Caki2 (cell line): ENCODE data around the gene DTX2. TPM values are rescaled to one million over a fixed set of nuclear protein-coding genes. Genes with fewer than 3 reads are reported as not detected.
"Not testable (repeated sequence)": the region's sequence is repeated elsewhere in the genome, so short reads cannot be mapped to it uniquely, and the experiment has no call there.

Source experiments
- DNase-seq: peaks from one replicate; pipeline ENCODE4 v3.0.0-alpha.2; 2015; ENCODE audit warnings: low read depth
- in situ Hi-C: cut with HindIII; loops from 2 replicates; pipeline ENCODE4 v1.10.0; 2016; ENCODE audit warnings: low sequenced_read_pairs, low pct_unique_long_range_greater_than_20kb, mixed read lengths
- total RNA-seq: library from RNA; depleted of rRNA; stranded (reverse); fragments of >200 nt; shearing (Covaris generic); gene quantifications from 2 replicates; pipeline ENCODE4 v1.2.3, GENCODE V29; 2014; ENCODE audit warnings: low replicate concordance

Gene DTX2
- total RNA-seq, 1 experiment from 2014 or later = 7.9 TPM

DNA sequence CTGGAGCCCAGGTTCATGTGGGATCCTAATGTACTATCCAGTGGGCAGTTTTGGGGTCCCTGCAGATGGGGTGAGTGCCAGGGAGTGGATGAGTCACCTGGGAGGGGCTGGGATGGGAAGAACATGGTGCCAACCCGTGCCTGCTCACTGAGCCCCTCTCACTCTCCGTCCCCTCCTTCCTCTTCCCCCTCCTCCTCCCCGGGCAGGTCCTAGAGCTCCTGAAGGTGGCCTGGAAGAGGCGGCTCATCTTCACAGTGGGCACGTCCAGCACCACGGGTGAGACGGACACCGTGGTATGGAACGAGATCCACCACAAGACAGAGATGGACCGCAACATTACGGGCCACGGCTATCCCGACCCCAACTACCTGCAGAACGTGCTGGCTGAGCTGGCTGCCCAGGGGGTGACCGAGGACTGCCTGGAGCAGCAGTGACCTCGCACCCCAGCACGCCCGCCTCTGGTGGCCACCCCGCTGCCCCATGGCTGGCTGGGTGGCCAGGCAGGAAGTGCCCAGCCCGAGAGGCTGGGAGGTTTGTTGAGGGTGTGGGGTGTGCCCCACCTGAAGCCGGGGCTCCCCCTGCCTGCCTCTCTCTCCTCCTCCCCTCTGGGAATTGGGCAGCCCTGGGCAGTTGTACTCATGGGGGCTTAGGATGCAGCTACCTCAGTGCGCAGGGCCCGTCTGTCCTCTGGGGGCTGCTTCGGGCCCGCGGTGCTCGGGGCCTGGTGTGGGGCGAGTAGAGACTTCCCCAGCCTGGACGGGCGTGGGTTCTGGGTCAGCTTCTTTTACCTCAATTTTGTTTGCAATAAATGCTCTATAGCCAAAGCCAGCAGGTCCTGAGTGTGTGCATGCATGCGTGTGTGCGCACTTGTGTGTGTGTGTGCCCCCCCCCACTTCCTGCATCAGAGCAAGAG, 43.9 kb downstream of the DTX2 start:
- DNase-seq = no peak
- in situ Hi-C loops = no loop called here

DNA sequence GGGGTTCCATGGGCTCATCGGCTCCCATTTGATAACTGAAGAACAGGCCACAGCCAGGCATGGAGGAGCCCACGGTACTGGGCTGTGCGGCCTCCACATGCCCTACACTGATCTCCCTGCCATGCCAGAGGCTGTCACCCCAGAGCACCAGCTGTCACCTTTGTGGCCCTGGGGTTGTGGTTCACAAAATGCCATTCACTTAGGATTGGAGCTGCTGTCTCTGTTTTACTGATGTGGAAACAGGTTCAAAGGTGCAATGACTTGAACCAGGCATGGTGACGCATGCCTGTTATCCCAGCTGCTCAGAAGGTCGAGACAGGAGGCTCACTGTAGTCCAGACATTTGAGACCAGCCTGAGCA, 44.6 kb downstream of the DTX2 start:
- no peak for DNase-seq
- in situ Hi-C loops = no loop called here

DNA sequence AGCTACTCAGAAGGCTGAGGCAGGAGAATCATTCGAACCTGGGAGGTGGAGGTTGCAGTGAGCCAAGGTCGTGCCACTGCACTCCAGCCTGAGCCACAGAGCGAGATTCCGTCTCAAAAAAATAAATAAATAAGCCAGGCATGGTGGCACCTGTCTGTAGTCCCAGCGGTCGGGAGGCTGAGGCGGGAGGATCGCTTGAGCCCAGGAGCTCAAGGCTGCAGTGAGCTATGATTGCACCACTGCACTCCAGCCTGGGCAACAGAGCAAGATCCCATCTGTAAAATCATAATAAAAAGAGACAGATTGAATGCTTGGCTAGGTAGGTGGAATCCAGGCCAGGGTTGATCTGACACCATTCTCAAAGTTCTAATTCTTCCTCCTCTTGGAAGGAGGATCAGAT, 45.1 kb downstream of the DTX2 start:
- DNase-seq, in situ Hi-C loops: not testable (repeated sequence)

DNA sequence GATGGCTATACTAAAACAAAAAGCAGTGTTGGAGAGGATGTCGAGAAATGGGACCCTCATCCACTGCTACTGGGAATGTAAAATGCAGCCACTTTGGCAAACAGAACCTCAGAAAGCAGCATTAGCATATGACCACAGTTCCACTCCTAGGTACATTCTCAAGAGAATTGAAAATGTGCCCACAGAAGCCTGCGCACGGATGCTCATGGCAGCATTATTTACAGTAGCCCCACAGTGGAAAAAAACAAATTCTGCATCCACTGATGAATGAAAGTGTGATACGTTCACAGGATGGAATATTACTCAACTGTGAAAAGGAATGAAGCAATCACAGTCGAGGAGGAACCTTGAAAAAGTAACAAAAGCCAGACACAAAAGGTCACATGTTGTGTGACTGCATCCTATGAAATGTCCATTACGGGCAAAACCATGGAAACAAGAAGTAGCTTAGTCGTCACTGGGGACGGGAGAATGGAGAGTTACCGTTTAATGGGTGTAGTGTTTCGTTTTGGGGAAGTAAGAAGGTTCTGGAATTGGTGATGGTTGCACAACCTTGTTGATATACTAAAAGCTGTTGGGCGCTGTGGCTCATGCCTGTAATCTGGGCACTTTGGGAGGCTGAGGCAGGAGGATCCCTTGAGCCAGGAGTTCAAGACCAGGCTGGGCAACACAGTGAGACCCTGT, 46.4 kb downstream of the DTX2 start:
- DNase-seq = no peak
- in situ Hi-C loops = no loop called here

DNA sequence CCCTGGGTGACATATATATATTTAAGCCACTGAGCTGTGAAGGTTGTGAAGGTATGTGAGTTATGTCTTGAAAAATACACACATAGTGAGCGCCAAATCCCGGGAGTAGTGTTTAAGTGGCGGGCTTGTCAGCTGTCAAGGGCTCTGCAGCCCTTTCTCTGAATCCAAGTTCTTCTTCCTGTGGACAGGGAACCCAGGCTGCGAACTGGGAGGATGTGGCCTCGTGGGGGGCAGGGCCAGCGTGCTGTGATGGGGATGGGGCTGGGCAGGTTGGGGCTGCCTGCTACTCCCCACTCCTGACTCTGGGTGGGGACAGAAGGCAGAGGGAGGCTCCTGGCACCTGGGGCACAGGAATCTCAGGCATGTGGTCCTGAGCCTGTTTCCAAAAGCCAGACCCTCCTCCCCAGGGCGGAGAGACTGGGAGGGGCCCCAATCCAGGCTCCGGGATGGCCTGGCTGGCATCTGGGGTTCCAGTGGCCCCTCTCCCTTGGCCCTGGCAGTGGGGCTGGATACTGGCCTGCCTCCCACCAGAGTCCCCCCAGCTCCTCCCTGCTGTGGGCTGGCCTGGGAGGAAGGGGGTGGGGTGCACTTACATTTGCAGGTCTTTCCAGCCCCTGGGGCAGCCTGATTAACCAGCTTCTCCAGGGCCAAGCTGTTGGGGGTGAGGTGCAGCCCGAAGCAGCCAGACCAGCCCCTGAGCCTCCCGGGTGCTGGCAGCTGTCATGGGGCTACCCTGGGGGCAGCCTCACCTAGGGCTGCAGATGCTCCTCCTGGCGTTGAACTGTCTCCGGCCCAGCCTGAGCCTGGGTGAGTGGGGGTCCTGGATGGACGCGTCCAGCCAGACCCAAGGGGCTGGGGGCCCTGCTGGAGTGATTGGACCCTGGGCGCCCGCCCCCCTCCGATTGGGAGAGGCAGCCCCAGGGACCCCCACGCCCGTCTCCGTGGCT, 48.7 kb downstream of the DTX2 start, which contains the start of gene UPK3B:
Gene UPK3B (plus strand): TSS at position 622 of the 947 bp plus-strand sequence. CDS start 101 bp downstream, at position 723.
- in situ Hi-C loops = no loop called here
- DNase-seq = peak; percentile 49

DNA sequence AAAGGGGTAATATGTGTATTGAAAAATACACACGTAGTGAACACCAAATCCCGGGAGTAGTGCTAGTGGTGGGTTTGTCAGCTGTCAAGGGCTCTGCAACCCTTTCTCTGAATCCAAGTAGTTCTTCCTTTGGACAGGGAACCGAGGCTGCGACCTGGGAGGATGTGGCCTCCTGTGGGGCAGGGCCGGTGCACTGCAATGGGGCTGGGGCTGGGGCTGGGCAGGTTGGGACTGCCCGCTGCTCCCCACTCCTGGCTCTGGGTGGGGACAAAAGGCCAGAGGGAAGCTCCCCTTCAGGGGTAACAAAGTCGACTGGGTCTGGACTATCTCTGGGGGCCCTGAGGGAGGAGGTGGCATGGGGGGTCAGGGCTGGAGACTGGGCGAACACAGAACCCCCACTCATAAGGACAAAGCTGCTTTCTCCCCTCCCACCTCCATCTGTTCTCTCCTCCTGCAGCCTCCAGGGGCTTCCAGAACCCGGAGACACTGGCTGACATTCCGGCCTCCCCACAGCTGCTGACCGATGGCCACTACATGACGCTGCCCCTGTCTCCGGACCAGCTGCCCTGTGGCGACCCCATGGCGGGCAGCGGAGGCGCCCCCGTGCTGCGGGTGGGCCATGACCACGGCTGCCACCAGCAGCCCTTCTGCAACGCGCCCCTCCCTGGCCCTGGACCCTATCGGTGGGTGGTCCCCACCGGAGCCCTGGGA, 49.8 kb downstream of the DTX2 start:
- in situ Hi-C loops, DNase-seq: not testable (repeated sequence)

DNA sequence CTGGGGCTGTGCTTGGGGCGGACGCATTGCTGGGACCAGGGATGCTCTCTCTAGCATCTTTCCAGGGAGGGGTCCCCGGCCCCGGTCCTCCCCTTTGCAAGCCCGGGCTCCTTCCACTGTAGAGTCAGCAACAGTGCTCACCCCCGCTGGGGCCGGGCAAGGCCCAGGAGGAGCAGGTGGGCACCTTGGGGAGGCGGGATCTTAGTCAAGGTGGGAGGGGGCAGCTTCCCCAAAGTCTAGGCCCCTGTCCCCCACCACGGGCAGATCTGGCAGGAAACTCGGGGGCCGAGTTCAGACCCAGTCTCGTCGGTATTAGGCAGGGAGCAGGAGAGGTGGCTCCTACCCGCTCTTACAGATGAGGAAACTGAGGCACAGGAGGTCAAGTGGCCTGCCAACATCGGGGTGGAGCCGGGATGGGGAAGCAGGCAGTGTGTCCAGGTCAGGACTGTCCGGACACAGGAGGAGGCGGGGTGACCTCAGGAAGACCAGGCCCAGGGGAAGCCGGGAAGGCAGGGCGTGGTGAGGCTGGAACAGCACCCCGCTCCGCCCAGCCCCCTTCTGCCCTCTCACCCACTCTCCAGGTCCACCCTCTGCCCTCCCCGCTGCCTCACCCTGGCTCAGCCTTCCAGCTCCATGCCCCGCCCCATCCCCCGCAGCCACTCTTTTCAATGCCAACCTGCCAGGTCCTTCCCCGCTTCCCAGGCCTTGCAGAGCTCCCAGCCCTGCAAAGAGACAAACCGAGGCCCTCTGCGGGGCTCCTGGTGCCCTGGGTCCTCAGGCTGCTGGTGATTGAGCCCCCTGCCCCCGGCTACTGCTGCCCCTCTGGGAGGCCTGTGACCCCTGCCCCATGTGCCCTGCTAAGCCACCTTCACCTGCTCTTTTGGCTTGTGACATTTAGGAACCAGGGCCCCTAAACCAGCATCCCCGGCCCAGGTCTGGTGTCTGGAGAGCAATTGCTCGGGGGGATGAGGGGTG, 50.7 kb downstream of the DTX2 start:
- DNase-seq, in situ Hi-C loops: not testable (repeated sequence)

DNA sequence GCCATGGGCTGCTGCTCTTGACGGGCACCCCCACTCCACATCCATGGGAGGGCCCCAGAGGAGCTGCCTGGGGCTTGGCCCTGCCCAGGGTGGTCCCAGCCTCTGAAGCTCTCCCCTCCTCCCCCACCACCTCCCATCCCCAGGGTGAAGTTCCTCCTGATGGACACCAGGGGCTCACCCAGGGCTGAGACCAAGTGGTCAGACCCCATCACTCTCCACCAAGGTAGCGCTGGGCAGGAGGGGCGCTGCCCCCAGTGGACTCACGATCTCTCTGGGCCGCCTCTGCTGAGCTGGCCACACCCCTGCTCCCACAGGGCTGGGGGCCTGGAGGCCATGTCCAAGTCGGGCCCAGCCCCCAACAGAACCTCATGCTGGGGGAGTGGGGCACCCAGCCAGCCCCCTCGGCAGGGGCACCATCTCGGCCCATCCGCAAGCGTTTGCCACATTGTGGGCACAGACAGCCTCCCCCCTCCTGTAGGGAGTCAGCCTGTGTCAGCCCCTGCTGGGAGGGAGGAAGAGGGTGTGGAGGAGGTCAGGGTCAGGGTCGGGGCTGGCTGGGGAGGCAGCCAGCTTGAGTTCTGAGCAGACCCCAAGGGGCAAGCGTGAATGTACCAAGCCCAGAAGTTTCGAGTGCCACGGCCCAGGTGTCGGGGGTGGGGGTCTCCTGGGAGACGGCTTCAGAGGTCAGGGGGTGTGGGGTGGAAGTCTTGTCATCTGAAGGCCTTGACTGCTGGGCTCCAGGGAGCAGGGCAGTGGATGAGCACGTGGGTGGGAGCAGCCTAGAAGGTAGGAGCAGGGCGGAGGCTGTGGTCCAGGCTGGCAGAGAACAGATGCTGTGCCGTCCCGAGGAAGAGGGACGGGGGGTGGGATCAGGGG, 51.7 kb downstream of the DTX2 start:
- no peak for DNase-seq

DNA sequence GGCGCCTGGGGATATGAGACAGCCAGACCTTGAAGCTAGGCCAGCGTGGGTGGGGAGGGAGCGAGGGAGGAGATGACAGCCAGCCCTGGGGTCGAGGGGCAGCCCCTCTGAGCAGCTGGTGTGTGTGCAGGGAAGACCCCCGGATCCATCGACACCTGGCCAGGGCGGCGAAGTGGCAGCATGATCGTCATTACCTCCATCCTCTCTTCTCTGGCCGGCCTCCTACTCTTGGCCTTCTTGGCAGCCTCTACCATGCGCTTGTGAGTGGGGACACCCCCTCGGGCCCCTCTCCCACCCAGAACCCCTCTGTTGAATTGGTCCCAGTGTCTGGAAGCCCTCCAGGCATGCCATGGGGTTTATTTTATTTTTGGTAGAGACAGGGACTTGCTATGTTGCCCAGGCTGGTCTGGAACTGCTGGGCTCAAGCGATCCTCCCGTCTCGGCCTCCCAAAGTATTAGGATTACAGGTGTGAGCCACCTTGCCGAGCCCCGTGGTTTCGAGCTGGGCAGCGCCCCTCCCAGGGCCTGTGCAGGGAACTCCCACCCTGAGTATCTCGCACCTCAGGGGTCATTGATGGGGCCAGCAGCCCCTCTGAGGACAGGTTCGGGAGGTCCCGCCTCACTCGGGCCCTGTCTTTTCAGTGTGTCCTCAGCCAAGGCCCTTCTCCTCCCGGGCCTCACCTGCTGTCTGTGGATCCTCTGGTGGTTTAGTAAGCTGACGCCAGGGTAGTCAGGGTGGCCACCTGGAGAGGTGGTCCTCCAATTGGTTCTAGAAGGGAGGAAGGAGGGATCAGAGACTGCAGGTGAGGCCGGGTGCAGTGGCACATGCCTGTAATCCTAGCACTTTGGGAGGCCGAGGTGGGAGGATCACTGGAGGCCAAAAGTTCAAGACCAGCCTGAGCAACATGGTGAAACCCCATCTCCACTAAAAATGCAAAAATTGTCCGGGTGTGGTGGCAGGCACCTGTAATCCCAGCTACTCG, 52.6 kb downstream of the DTX2 start:
- in situ Hi-C loops = no loop called here
- no peak for DNase-seq

More for the DNA sequence above, 51.7 kb downstream of the DTX2 start:
- in situ Hi-C loops = no loop called here

DNA sequence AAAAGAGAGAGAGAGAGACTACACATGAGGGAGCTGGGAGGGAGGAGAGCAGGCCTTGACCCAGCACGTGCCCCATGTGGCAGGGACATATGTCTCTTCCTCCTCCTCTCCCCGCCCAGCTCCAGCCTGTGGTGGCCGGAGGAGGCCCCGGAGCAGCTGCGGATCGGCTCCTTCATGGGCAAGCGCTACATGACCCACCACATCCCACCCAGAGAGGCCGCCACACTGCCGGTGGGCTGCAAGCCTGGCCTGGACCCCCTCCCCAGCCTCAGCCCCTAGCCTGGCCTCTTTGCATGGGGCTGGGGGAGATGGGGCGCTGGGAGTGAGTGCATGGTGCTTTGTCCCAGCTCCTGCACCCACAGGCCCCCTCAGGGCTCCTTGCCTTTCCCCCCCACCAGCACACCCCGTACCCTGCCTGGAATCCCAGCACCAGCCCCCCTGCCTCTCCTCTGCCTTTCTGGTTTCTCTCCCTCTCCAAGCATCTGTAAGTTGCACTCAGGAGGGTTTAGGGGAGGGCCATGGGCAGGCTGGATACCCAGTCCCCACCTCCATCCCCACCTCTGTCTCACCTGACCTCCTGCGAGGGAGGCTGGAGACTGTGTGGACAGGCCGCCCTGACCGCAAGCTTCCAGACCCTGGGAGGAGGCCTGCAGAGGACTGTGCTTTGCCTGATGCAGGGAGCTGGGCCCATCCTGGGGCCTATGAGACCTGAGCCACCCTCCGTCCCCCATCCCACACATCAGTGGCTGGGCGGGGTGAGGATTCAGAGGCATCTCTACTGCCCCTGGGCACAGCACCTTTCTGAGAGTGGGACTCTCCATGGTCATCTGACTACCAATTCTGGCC, 53.6 kb downstream of the DTX2 start:
- DNase-seq = no peak
- in situ Hi-C loops = no loop called here

DNA sequence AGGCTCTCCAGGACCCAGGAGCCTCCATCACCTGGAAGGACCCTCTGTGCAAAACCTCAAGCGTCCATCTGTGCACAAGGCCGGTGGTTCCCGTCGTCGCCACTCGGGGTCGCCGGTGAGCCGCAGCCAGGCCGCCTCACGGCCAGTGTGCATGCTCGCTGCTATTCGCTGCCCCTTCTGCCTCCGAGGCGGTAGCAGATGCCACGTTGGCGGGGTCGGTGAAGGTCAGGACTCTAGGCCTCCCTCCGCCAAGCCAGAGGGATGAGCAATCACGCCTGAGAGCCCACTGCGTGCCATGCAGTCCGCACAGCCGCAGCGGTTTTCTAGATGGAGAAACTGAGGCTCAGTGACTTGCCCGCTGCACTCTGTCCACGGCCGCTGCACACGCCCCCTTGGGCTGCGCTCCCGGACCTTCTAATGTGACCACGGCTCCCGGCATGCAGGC, 54.5 kb downstream of the DTX2 start:
- in situ Hi-C loops = no loop called here
- peak; percentile 44 for DNase-seq

DNA sequence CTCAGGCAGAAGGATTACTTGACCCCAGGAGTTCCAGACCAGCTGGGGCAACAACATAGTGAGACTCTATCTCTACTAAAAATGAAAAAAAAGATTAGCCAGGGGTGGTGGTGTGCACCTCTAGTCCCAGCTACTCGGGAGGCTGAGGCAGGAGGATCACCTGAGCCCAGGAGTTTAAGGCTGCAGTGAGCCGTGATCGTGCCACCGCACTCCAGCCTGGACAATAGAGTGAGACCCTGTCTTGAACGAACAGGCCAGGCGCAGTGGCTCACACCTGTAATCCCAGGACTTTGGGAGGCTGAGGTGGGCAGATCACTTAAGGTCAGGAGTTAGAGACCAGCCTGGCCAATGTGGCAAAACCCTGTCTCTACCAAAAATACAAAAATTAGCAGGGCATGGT, 55.4 kb downstream of the DTX2 start:
- DNase-seq, in situ Hi-C loops: not testable (repeated sequence)

DNA sequence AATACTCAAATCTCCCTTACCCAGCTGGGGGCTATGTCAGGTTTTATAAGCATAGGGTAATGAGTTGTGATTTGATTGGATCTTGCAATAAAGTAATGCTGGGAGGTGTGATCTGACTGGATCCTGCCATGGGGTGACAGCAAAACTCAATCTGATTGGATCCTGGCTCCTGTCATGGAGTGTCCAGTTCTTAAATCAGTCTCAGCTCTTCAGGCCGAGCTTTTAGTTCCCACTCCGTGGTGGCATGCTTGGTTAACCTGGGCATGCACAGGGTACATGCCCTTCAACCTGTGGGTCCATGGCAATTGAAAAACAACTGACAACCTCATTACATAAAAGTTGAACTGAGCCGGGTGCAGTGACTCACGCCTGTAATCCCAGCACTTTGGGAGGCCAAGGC, 64.7 kb downstream of the DTX2 start:
- in situ Hi-C loops = not testable (repeated sequence)
- DNase-seq = peak; percentile 61

DNA sequence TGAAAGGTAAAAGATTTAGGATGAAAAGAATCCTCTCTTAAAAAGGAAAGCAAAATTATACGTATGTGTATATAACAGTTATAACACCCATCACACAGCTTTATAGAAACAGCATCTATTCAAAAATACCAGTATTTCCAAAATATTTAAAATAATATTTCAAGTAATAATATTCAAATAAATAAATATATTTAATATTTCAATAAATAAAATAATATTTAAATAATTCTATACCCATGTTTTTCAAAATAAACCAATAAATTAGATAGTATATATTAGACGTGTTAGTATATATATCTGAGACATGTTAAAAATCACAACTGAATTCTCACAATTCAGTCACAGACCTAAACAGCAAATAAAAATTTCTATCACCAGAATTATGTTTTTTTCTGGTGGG, 70.1 kb downstream of the DTX2 start:
- DNase-seq, in situ Hi-C loops: not testable (repeated sequence)
